ENCODE measurements around the gene DRC7. TPM values are rescaled to one million over a fixed set of nuclear protein-coding genes. Genes with fewer than 3 reads are reported as not detected.

The DRC7 gene
- total and polyA plus RNA-seq, 10 of the 15 experiments (the other 5 are each of a cell fraction or from before 2014, with no cell fraction given), result 0.06 to 0.49 (median 0.14) TPM; not detected in 4

GRCh38 chr16:57648581-57649442 lies 45.8 kb upstream of the DRC7 start:
- POLR2A ChIA-PET, result interaction anchor here (0.8 to 1.8 kb wide), 4 partner anchors 48 to 58 kb away, joined by 3 to 7 read pairs (median 3); no protein-coding TSS in a partner anchor
- TF ChIP-seq RAD21 (IDR thresholded peaks at IDR 0.05; ENCODE audit: insufficient read depth, low read depth, low read length) (peak; percentile 99), NFYB (IDR thresholded peaks at IDR 0.05; ENCODE audit: insufficient read depth, low read depth, low read length) (no peak), BHLHE40 (IDR thresholded peaks at IDR 0.05; ENCODE audit: borderline replicate concordance in 1 of 2, low read depth in 2 of 2, low read length in 1 of 2) (peak; percentile 40 to 61; a peak in 3 of 4 replicates), ZNF207 (IDR thresholded peaks at IDR 0.05; ENCODE audit: borderline replicate concordance) (0 out of 2 replicates have a peak, but pooled peaks have one; percentile 58), NKRF (conservative IDR thresholded peaks at IDR 0.05) (no peak), YY1 (IDR thresholded peaks at IDR 0.05; ENCODE audit: low read depth, low read length) (peak; percentile 91), LARP7 (IDR thresholded peaks at IDR 0.05) (0 out of 2 replicates have a peak, but pooled peaks have one; percentile 57), JUND (IDR thresholded peaks at IDR 0.05; ENCODE audit: low read depth, low read length) (no peak), SMAD1 (IDR thresholded peaks at IDR 0.05; ENCODE audit: low read depth, partially characterized antibody) (no peak), IKZF1 (conservative IDR thresholded peaks at IDR 0.05) (peak; percentile 43; the same call in 1 of the 2 replicates), ZNF384 (IDR thresholded peaks at IDR 0.05; ENCODE audit: borderline replicate concordance, low read depth, low read length) (no peak), SRF (IDR thresholded peaks at IDR 0.05; ENCODE audit: low read depth in 2 of 2, low read length in 2 of 2) (peak in 1 of 2 experiments; percentile 38; a peak in 1 of 4 replicates), CREM (IDR thresholded peaks at IDR 0.05; ENCODE audit: low read depth) (peak; percentile 19; the same call in 1 of the 2 replicates), BACH1 (IDR thresholded peaks at IDR 0.05; ENCODE audit: borderline replicate concordance) (no peak), FOS (IDR thresholded peaks at IDR 0.05; ENCODE audit: borderline replicate concordance, extremely low read depth, insufficient read length) (no peak), WRNIP1 (IDR thresholded peaks at IDR 0.05; ENCODE audit: borderline replicate concordance, low read depth, low read length) (peak; percentile 94; the same call in 1 of the 2 replicates), STAT1 (conservative IDR thresholded peaks at IDR 0.05) (0 out of 2 replicates have a peak, but pooled peaks have one; percentile 79), MAX (IDR thresholded peaks at IDR 0.05; ENCODE audit: low read depth, low read length) (no peak)

More at GRCh38 chr16:57648581-57649442, 45.8 kb upstream of the DRC7 start:
- Histone ChIP-seq H3K4me1 (ENCODE audit: control insufficient read depth, insufficient read depth, low read length) (peaks cover 19% of the 10 kb centered on the region), H3K4me3 (no peak overlapping the region), H3K9ac (ENCODE audit: control insufficient read depth, insufficient read depth, low read length) (no peak overlapping the region), H3K4me2 (ENCODE audit: control insufficient read depth, insufficient read depth) (peak overlapping the region; percentile 20; the same call in 1 of the 2 replicates), H4K20me1 (ENCODE audit: control insufficient read depth, insufficient read depth) (no peaks in the 10 kb centered on the region), H2AFZ (ENCODE audit: control insufficient read depth, low read depth, low read length) (no peak overlapping the region), H3K9me3 (replicated peaks; ENCODE audit: control insufficient read depth, insufficient read depth, low read length) (no peaks in the 10 kb centered on the region), H3K36me3 (ENCODE audit: control insufficient read depth in 2 of 2, insufficient read depth in 2 of 2, low read length in 1 of 2) (no peaks in the 10 kb centered on the region), H3K27me3 (replicated peaks in 1 of 2; ENCODE audit: control insufficient read depth in 2 of 2, insufficient read depth in 2 of 2, low read length in 1 of 2) (no peaks in the 10 kb centered on the region), H3K27ac (ENCODE audit: control insufficient read depth, insufficient read depth) (peak overlapping the region; percentile 13; the same call in 1 of the 2 replicates), H3K79me2 (ENCODE audit: control insufficient read depth, insufficient read depth, low read length) (no peaks in the 10 kb centered on the region)
- ATAC-seq (peak; percentile 83), DNase-seq (ENCODE audit: low read depth, low spot score) (peak; percentile 52), FAIRE-seq (peak; percentile 89)
- RAD21 ChIA-PET (ENCODE audit: unreplicated experiment), result interaction anchor here (0.8 to 6.0 kb wide), 17 partner anchors 32 to 231 kb away, joined by 3 to 88 read pairs (median 8); partner anchors contain the start of genes ADGRG5 and KATNB1
- CTCF ChIA-PET, result interaction anchor here (0.6 to 8.1 kb wide), 29 partner anchors 9 to 231 kb away, joined by 3 to 210 read pairs (median 4); partner anchors contain the start of genes ADGRG5 and KATNB1
- SMC1A ChIA-PET (ENCODE audit: uncharacterized antibody, unreplicated experiment), result interaction anchor here (0.7 to 6.6 kb wide), 19 partner anchors 11 to 230 kb away, joined by 3 to 126 read pairs (median 4); no protein-coding TSS in a partner anchor
- in situ Hi-C loops (cut with MboI) (no loop called here), intact Hi-C loops (cut with micrococcal nuclease; ENCODE audit: unreplicated experiment) (loop anchor here (1.0 to 2.0 kb wide), 4 partner anchors 49 to 73 kb away; no protein-coding TSS in a partner anchor)
- 33% methylated on average over 18 of the region's 18 CpGs for WGBS (ENCODE audit: insufficient coverage, insufficient replicate concordance, low lambda C conversion rate, missing lambda C conversion rate)
- no TSS peak for BruUV-seq (replicated peaks)
